Liver (tissue), 3 donors: Measurements from ENCODE around the gene INHBC.

ENCODE experiments used
- CTCF ChIP-seq: fragments of 150-350 bp; IDR thresholded peaks from 2 replicates; pipeline ENCODE4 v1.5.1; 2017; ENCODE audit warnings: improper control_type of control experiment, low read depth, low read length; ENCODE audit not compliant: missing input control
- HNF4A ChIP-seq, 2 donors: conservative IDR thresholded peaks; 2 replicates each; pipeline ENCODE4 v1.6.1; 2016; ENCODE audit warnings: antibody characterized with exemption in 2 of 2, mild to moderate bottlenecking in 2 of 2
- JUND ChIP-seq, 2 donors: IDR thresholded peaks; 2 replicates each; pipeline ENCODE4 v1.6.1; 2016; ENCODE audit warnings: antibody characterized with exemption in 2 of 2
- MAX ChIP-seq: IDR thresholded peaks from 2 replicates; pipeline ENCODE4 v1.6.1; 2016; ENCODE audit warnings: antibody characterized with exemption
- RAD21 ChIP-seq, 2 donors: IDR thresholded peaks; 2 replicates each; pipeline ENCODE4 v1.6.1; 2016; ENCODE audit warnings: antibody characterized with exemption in 2 of 2, mild to moderate bottlenecking in 2 of 2
- REST ChIP-seq: IDR thresholded peaks from 2 replicates; pipeline ENCODE4 v1.6.1; 2016; ENCODE audit warnings: antibody characterized with exemption, mild to moderate bottlenecking
- TAF1 ChIP-seq: conservative IDR thresholded peaks from 2 replicates; pipeline ENCODE4 v1.6.1; 2016; ENCODE audit warnings: antibody characterized with exemption, mild to moderate bottlenecking
- ZBTB33 ChIP-seq: IDR thresholded peaks from 2 replicates; pipeline ENCODE4 v1.6.1; 2016; ENCODE audit warnings: antibody characterized with exemption
- donor health status: healthy.
- donor health status: healthy.

- TF ChIP-seq ZBTB33 (no peak), REST (no peak), CTCF (no peak), HNF4A (conservative IDR thresholded peaks at IDR 0.05) (no peak), TAF1 (no peak), RAD21 (IDR thresholded peaks at IDR 0.05) (no peak), MAX (no peak), JUND (IDR thresholded peaks at IDR 0.05) (no peak)
Measured at GRCh38 chr12:57435293-57435692, 709 bp downstream of the INHBC start.
